Pancreas (tissue), 10 donors: ENCODE measurements around the gene LINC00632. TPM values are rescaled to one million over a fixed set of nuclear protein-coding genes. Genes with fewer than 3 reads are reported as not detected.

Experiments used
- ATAC-seq, 4 donors: fragments of 200-7000 bp; cut with Tn5 transposase; one replicate each; pipeline versions ENCODE4 v1.8.0 to v1.9.1; 2020; ENCODE audit warnings: mild to moderate bottlenecking in 4 of 4, moderate library complexity in 4 of 4
- DNase-seq, 6 donors: peaks; one replicate each; pipeline ENCODE4 v3.0.0-alpha.2; 2020
- FAIRE-seq: peaks from 2 replicates; lab custom pipeline; 2012; peaks lifted over from hg19 to GRCh38; lab: Jason Lieb, UNC
- H3K27ac ChIP-seq, 4 donors: fragments of 200-600 bp; sonication (generic); 1 replicate in 3 of 4; 2 replicates in 1 of 4; pipeline versions ENCODE4 v1.5.0 to v1.8.0; 2020
- H3K27me3 ChIP-seq, 4 donors: fragments of 200-600 bp; one replicate each; pipeline ENCODE4 v1.8.0; 2021
- H3K36me3 ChIP-seq, 3 donors: fragments of 200-600 bp; sonication (generic) in 1 of 3; one replicate each; pipeline versions ENCODE4 v1.5.0 to v1.8.0; 2020 to 2021
- H3K4me1 ChIP-seq, 3 donors: fragments of 200-600 bp; one replicate each; pipeline ENCODE4 v1.8.0; 2021
- H3K4me3 ChIP-seq, 4 donors: fragments of 200-600 bp; sonication (generic) in 2 of 4; one replicate each; pipeline versions ENCODE4 v1.5.0 to v1.8.0; 2020 to 2021
- H3K9me3 ChIP-seq, 4 donors: fragments of 200-600 bp; one replicate each; pipeline ENCODE4 v1.8.0; 2021
- CTCF ChIP-seq, 4 donors: fragments of 200-600 bp; sonication (generic) in 3 of 4; IDR thresholded peaks; one replicate each; pipeline versions ENCODE4 v1.5.0 to v1.8.0; 2021; ENCODE audit warnings: antibody characterized with exemption in 4 of 4
- WGBS, 2 donors: extraction: QIAGEN DNeasy Blood & Tissue Kit; methylation state at CpG; one replicate each; pipeline ENCODE4 v1.1.7; 2013; 5-methylcytosine and 5-hydroxymethylcytosine counted together
- intact Hi-C, 3 donors: fragments of 100-400 bp; cut with DNase I; formaldehyde crosslinking; loops; one replicate each; pipeline versions ENCODE4 v1.11.1 to v1.14.2; 2022
- polyA plus RNA-seq, 2 donors: library from polyadenylated mRNA; stranded (reverse); fragments of 200-250 nt; gene quantifications; one replicate each; pipeline ENCODE4 v1.2.3, GENCODE V29; 2013
- total RNA-seq, 6 donors: library from RNA; stranded (reverse); fragmentation: NEBNext Ultra II Directional in 4 of 6; extraction: Animal tissue kit (Norgen Biotek cat#: 25700) in 4 of 6; gene quantifications; one replicate each; pipeline versions ENCODE4 v1.2.1 to v1.2.4, GENCODE V29; 2021 to 2023
- donor health status: healthy with polysubstance abuse.
- donor health status: DM: no; HTN: no; CAD: no; lungs with moderate emphysema.
- donor health status: DM: no; HTN: no; CAD: no.
- donor health status: control.
- donor health status: control.
- donor health status: Bipolar disorder and iron deficiency.
- donor health status: DM: yes; HTN: yes; CAD: no.
- donor health status: DM: no; HTN: no; CAD: no.
- donor health status: DM: no; HTN: no; CAD: no.
- donor health status: DM: yes; HTN: yes; CAD: no.

Gene LINC00632
- total and polyA plus RNA-seq, 8 donors = 0.47 to 221 (median 75.0) TPM

- H3K4me1 ChIP-seq = no peaks in the 10 kb centered on the region
- intact Hi-C loops = no loop called here
- no peak overlapping the region for H3K4me3 ChIP-seq
- no peaks in the 10 kb centered on the region for H3K9me3 ChIP-seq
- TF ChIP-seq CTCF (IDR thresholded peaks at IDR 0.05) = no peak
- FAIRE-seq (peak; percentile 17), DNase-seq (no peak), ATAC-seq (no peak)
- no peak overlapping the region for H3K27ac ChIP-seq
- H3K27me3 ChIP-seq = peaks cover 3 to 7% (median 3%) of the 10 kb centered on the region in 4 donors
- H3K36me3 ChIP-seq = no peaks in the 10 kb centered on the region
- 46 to 78% methylated on average over 1 of the region's 1 CpG for WGBS, 2 donors
Observed at GRCh38 chrX:140822184-140822583, 112.6 kb downstream of the LINC00632 start.

GRCh38 chrX:140822861-140823260 is 113.3 kb downstream of the LINC00632 start:
- 65 to 74% methylated on average over 3 of the region's 3 CpGs for WGBS, 2 donors
- H3K27me3 ChIP-seq = peaks cover 0 to 3% (median 2%) of the 10 kb centered on the region in 4 donors
- H3K27ac ChIP-seq = no peak overlapping the region
- ATAC-seq = no peak
- no peak for TF ChIP-seq CTCF (IDR thresholded peaks at IDR 0.05)
- intact Hi-C loops = no loop called here
- H3K4me1 ChIP-seq = no peaks in the 10 kb centered on the region
- H3K9me3 ChIP-seq = no peaks in the 10 kb centered on the region
- no peak for FAIRE-seq
- no peak overlapping the region for H3K4me3 ChIP-seq
- DNase-seq = no peak
- no peaks in the 10 kb centered on the region for H3K36me3 ChIP-seq

- no peaks in the 10 kb centered on the region for H3K4me1 ChIP-seq
- no peak for ATAC-seq
- no peak for TF ChIP-seq CTCF (IDR thresholded peaks at IDR 0.05)
- H3K4me3 ChIP-seq = no peak overlapping the region
- 75 to 87% methylated on average over 2 of the region's 2 CpGs for WGBS, 2 donors
- no peak overlapping the region for H3K27ac ChIP-seq
- no peaks in the 10 kb centered on the region for H3K36me3 ChIP-seq
- FAIRE-seq = no peak
- intact Hi-C loops = no loop called here
- no peaks in the 10 kb centered on the region for H3K9me3 ChIP-seq
- no peak for DNase-seq
- H3K27me3 ChIP-seq = no peaks in the 10 kb centered on the region
Observed at GRCh38 chrX:140836874-140837273, 127.3 kb downstream of the LINC00632 start.

Other genes starting within 250 kb of the LINC00632 start
- gene SOX3, start 204.7 kb upstream of the LINC00632 start, total RNA-seq = under 1 TPM in 1 of 6 donors, not detected in 5; 0.06 TPM
- gene SOX3, start 204.7 kb upstream of the LINC00632 start, polyA plus RNA-seq = not detected